HEK293 (cell line): ENCODE data around the gene PC.

Experiments
- SP2 ChIP-seq: fragments of 450-650 bp; formaldehyde crosslinking; IDR thresholded peaks from 2 replicates; pipeline ENCODE4 v1.5.1; 2016; ENCODE audit warnings: missing biosample characterization, missing genetic modification characterization
- ZBTB8A ChIP-seq: fragments of 450-650 bp; formaldehyde crosslinking; IDR thresholded peaks from 2 replicates; pipeline ENCODE4 v1.5.1; 2016; ENCODE audit warnings: missing biosample characterization, missing genetic modification characterization
- ZFP41 ChIP-seq: fragments of 450-650 bp; formaldehyde crosslinking; IDR thresholded peaks from 2 replicates; pipeline ENCODE4 v1.5.1; 2016; ENCODE audit warnings: missing biosample characterization, missing genetic modification characterization, borderline replicate concordance
- ZNF830 ChIP-seq: fragments of 450-650 bp; IDR thresholded peaks from 2 replicates; pipeline ENCODE4 v1.5.0; 2018; ENCODE audit warnings: missing biosample characterization, missing genetic modification characterization, low read depth, mild to moderate bottlenecking, moderate library complexity
- TF ChIP-seq, protein P1 (sequence below): fragments of 450-650 bp; formaldehyde crosslinking; IDR thresholded peaks from 2 replicates; pipeline ENCODE4 v1.5.1; 2016; ENCODE audit warnings: missing biosample characterization, missing genetic modification characterization
- TF ChIP-seq, protein P2 (sequence below): fragments of 450-650 bp; formaldehyde crosslinking; IDR thresholded peaks from 2 replicates; pipeline ENCODE4 v1.5.1; 2016; ENCODE audit warnings: missing biosample characterization, missing genetic modification characterization, low read depth

DNA sequence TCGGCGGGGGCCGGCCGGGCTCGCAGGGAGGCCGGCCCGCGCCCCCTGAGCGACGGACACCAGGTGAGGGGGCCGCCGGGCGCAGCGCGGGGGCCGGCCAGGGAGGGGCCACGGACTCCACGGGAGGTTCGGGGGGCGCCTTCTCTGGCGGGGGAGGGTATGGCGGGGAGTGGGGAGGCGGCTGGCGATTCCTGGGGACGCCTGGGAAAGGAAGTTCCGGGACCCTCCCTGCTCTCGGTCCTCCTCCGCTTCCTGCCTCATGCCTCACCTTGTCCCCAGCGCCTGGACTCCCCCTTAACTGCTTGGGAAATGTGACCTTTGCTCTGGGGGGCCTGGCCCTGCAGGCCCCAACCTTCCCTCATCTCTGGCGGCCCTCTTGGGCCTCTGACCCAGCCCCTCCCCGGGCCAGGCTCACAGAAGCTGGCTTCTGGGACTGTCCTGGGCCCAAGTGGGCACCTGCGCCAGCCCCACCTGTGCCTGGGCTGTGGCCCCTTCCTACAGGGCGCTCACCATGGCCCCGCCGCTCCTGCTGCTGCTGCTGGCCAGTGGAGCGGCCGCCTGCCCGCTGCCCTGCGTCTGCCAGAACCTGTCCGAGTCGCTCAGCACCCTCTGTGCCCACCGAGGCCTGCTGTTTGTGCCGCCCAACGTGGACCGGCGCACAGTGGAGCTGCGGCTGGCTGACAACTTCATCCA, 100.8 kb downstream of the PC start:
- TF ChIP-seq, protein P1, sequence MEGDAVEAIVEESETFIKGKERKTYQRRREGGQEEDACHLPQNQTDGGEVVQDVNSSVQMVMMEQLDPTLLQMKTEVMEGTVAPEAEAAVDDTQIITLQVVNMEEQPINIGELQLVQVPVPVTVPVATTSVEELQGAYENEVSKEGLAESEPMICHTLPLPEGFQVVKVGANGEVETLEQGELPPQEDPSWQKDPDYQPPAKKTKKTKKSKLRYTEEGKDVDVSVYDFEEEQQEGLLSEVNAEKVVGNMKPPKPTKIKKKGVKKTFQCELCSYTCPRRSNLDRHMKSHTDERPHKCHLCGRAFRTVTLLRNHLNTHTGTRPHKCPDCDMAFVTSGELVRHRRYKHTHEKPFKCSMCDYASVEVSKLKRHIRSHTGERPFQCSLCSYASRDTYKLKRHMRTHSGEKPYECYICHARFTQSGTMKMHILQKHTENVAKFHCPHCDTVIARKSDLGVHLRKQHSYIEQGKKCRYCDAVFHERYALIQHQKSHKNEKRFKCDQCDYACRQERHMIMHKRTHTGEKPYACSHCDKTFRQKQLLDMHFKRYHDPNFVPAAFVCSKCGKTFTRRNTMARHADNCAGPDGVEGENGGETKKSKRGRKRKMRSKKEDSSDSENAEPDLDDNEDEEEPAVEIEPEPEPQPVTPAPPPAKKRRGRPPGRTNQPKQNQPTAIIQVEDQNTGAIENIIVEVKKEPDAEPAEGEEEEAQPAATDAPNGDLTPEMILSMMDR (tag by site-specific recombination): no peak
- TF ChIP-seq ZFP41 (tag by site-specific recombination): no peak
- no peak; the same call in 1 of the 2 replicates for TF ChIP-seq SP2
- no peak for TF ChIP-seq ZNF830 (tag by site-specific recombination)
- TF ChIP-seq, protein P2, sequence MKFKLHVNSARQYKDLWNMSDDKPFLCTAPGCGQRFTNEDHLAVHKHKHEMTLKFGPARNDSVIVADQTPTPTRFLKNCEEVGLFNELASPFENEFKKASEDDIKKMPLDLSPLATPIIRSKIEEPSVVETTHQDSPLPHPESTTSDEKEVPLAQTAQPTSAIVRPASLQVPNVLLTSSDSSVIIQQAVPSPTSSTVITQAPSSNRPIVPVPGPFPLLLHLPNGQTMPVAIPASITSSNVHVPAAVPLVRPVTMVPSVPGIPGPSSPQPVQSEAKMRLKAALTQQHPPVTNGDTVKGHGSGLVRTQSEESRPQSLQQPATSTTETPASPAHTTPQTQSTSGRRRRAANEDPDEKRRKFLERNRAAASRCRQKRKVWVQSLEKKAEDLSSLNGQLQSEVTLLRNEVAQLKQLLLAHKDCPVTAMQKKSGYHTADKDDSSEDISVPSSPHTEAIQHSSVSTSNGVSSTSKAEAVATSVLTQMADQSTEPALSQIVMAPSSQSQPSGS: no peak
- no peak for TF ChIP-seq ZBTB8A
